Measurements from ENCODE around the gene HIPK2.

Gene HIPK2

DNA sequence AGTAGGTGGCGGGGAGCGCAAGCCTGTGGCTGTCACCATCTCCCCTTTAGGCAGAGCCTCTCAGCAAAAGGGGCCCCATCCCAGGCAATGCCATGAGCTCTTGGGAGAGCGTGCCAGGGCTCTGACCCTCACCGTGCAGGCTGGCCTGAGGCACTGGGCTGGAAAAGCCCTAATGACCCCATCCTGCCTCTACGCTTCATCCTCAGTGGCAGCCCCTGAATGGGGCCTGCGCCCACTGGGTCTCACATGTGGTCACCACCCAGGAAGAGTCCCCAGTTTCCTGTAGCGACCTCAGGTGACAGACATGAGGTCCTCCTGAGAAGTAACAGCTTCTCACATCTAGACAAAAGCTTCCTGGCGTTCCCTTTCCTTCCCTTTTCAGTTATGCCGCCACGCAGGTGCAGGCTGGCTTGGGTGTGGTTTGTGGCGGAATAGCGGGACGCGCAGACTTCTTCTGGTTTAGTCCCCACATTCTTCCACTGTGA is 195.1 kb downstream of the HIPK2 start:
- TF ChIP-seq TAF1 (IDR thresholded peaks at IDR 0.05; ENCODE audit: low read depth) (no peak), YY1 (IDR thresholded peaks at IDR 0.05; ENCODE audit: low read depth) (no peak), TEAD4 (IDR thresholded peaks at IDR 0.05) (no peak), TCF12 (IDR thresholded peaks at IDR 0.05; ENCODE audit: low read depth) (no peak), EP300 (IDR thresholded peaks at IDR 0.05; ENCODE audit: borderline replicate concordance) (no peak), EGR1 (IDR thresholded peaks at IDR 0.05) (no peak), NFIC (IDR thresholded peaks at IDR 0.05) (no peak), CREB1 (IDR thresholded peaks at IDR 0.05; ENCODE audit: low read depth) (no peak), CEBPB (IDR thresholded peaks at IDR 0.05) (no peak), ZBTB7A (IDR thresholded peaks at IDR 0.05; ENCODE audit: low read depth) (no peak), FOXM1 (IDR thresholded peaks at IDR 0.05; ENCODE audit: borderline replicate concordance, low read depth) (no peak), RAD21 (IDR thresholded peaks at IDR 0.05; ENCODE audit: low read depth) (no peak)
- TF ChIP-seq, protein P1, sequence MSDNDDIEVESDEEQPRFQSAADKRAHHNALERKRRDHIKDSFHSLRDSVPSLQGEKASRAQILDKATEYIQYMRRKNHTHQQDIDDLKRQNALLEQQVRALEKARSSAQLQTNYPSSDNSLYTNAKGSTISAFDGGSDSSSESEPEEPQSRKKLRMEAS (IDR thresholded peaks at IDR 0.05) = no peak
- TF ChIP-seq, protein P2, sequence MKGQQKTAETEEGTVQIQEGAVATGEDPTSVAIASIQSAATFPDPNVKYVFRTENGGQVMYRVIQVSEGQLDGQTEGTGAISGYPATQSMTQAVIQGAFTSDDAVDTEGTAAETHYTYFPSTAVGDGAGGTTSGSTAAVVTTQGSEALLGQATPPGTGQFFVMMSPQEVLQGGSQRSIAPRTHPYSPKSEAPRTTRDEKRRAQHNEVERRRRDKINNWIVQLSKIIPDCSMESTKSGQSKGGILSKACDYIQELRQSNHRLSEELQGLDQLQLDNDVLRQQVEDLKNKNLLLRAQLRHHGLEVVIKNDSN (IDR thresholded peaks at IDR 0.05) = no peak
- TF ChIP-seq, protein P3, sequence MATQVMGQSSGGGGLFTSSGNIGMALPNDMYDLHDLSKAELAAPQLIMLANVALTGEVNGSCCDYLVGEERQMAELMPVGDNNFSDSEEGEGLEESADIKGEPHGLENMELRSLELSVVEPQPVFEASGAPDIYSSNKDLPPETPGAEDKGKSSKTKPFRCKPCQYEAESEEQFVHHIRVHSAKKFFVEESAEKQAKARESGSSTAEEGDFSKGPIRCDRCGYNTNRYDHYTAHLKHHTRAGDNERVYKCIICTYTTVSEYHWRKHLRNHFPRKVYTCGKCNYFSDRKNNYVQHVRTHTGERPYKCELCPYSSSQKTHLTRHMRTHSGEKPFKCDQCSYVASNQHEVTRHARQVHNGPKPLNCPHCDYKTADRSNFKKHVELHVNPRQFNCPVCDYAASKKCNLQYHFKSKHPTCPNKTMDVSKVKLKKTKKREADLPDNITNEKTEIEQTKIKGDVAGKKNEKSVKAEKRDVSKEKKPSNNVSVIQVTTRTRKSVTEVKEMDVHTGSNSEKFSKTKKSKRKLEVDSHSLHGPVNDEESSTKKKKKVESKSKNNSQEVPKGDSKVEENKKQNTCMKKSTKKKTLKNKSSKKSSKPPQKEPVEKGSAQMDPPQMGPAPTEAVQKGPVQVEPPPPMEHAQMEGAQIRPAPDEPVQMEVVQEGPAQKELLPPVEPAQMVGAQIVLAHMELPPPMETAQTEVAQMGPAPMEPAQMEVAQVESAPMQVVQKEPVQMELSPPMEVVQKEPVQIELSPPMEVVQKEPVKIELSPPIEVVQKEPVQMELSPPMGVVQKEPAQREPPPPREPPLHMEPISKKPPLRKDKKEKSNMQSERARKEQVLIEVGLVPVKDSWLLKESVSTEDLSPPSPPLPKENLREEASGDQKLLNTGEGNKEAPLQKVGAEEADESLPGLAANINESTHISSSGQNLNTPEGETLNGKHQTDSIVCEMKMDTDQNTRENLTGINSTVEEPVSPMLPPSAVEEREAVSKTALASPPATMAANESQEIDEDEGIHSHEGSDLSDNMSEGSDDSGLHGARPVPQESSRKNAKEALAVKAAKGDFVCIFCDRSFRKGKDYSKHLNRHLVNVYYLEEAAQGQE (IDR thresholded peaks at IDR 0.05; ENCODE audit: low read depth) = no peak

DNA sequence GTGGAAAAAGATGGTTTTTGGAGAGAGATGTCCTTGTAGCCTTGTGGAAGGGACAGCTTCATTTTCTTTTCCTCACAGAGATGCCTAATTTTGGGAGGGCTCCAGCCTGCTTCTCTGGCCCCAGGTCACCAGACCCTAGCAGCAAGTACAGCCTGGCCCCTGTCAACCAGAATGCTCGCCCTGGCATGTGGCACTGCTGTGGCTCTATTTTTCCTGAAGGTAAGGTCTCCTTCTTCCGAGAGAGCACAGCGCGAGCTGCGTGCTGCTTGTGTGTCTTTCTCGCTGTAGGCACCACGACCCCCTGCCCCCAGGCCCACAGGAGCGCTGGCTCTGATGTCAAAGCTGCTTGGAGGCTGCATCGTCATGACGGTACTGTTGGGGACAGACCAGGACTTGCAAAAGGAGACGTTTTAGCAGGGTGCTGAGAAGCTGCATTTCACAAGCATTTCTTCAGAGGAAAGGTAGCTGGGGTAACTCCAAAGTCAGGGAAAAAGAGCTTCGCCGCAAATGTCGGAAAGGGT is 195.6 kb downstream of the HIPK2 start:
- TF ChIP-seq ZBTB7A (IDR thresholded peaks at IDR 0.05; ENCODE audit: low read depth) = no peak
- TF ChIP-seq YY1 (IDR thresholded peaks at IDR 0.05; ENCODE audit: low read depth) = no peak
- no peak for TF ChIP-seq TCF12 (IDR thresholded peaks at IDR 0.05; ENCODE audit: low read depth)
- no peak for TF ChIP-seq EP300 (IDR thresholded peaks at IDR 0.05; ENCODE audit: borderline replicate concordance)
- TF ChIP-seq TAF1 (IDR thresholded peaks at IDR 0.05; ENCODE audit: low read depth) = no peak
- no peak for TF ChIP-seq RAD21 (IDR thresholded peaks at IDR 0.05; ENCODE audit: low read depth)
- TF ChIP-seq, protein P3 (IDR thresholded peaks at IDR 0.05; ENCODE audit: low read depth) = no peak
- TF ChIP-seq EGR1 (IDR thresholded peaks at IDR 0.05) = no peak
- TF ChIP-seq FOXM1 (IDR thresholded peaks at IDR 0.05; ENCODE audit: borderline replicate concordance, low read depth) = no peak

DNA sequence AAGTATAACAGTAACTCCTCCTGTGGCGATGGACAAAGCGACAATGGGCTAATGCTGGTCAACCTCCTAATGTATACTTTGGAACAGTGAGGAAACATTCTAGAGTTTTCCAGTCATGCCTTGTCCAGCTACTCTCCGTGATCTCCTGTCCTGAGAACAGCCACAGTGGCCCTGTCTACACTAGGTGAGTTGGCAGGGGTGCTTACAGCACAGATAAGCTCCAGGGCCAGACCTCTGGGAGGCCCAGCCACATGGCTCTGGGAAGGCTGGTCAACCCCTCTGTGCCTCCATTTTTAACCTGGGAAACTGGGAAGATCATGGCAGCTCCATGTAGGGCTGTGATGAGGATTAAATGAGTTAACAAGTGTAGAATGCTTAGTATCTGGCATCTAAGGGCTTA is 197.4 kb downstream of the HIPK2 start:
- TF ChIP-seq, protein P2 (IDR thresholded peaks at IDR 0.05) = no peak
- TF ChIP-seq TEAD4 (IDR thresholded peaks at IDR 0.05) (no peak), CEBPB (IDR thresholded peaks at IDR 0.05) (no peak), NFIC (IDR thresholded peaks at IDR 0.05) (no peak), TCF12 (IDR thresholded peaks at IDR 0.05; ENCODE audit: low read depth) (no peak), FOXM1 (IDR thresholded peaks at IDR 0.05; ENCODE audit: borderline replicate concordance, low read depth) (no peak), EGR1 (IDR thresholded peaks at IDR 0.05) (no peak), TAF1 (IDR thresholded peaks at IDR 0.05; ENCODE audit: low read depth) (no peak), RAD21 (IDR thresholded peaks at IDR 0.05; ENCODE audit: low read depth) (no peak), EP300 (IDR thresholded peaks at IDR 0.05; ENCODE audit: borderline replicate concordance) (no peak), YY1 (IDR thresholded peaks at IDR 0.05; ENCODE audit: low read depth) (no peak), CREB1 (IDR thresholded peaks at IDR 0.05; ENCODE audit: low read depth) (no peak), ZBTB7A (IDR thresholded peaks at IDR 0.05; ENCODE audit: low read depth) (no peak)
- TF ChIP-seq, protein P3 (IDR thresholded peaks at IDR 0.05; ENCODE audit: low read depth) = no peak
- TF ChIP-seq, protein P1 (IDR thresholded peaks at IDR 0.05) = no peak
